ENCODE measurements around the gene CTLA4. TPM values are rescaled to one million over a fixed set of nuclear protein-coding genes. Genes with fewer than 3 reads are reported as not detected.

Gene CTLA4
- not detected in 5 replicates for total RNA-seq (2022; extraction: Qiagen RNA extraction; ENCODE audit: low read depth)

DNA sequence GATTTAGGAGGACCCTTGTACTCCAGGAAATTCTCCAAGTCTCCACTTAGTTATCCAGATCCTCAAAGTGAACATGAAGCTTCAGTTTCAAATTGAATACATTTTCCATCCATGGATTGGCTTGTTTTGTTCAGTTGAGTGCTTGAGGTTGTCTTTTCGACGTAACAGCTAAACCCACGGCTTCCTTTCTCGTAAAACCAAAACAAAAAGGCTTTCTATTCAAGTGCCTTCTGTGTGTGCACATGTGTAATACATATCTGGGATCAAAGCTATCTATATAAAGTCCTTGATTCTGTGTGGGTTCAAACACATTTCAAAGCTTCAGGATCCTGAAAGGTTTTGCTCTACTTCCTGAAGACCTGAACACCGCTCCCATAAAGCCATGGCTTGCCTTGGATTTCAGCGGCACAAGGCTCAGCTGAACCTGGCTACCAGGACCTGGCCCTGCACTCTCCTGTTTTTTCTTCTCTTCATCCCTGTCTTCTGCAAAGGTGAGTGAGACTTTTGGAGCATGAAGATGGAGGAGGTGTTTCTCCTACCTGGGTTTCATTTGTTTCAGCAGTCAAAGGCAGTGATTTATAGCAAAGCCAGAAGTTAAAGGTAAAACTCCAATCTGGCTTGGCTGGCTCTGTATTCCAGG is at the start of gene CTLA4:
Gene CTLA4, plus strand, starts transcription at position 211 of the 640 bp plus-strand sequence. Its CDS starts 172 bp downstream, at position 383.

Other genes starting within 250 kb of the CTLA4 start
- not detected in 5 replicates for gene CD28, start 161.1 kb upstream of the CTLA4 start, total RNA-seq (2022; extraction: Qiagen RNA extraction; ENCODE audit: low read depth)
- gene ICOS, start 69.0 kb downstream of the CTLA4 start, total RNA-seq (2022; extraction: Qiagen RNA extraction; ENCODE audit: low read depth): not detected in 5 replicates